ENCODE data around the gene ALLC. TPM values are rescaled to one million over a fixed set of nuclear protein-coding genes. Genes with fewer than 3 reads are reported as not detected.

Gene ALLC
- total RNA-seq, 1 donor from 2014 or later: not detected

Other genes with a start within 250 kb of the ALLC start
- gene ADI1, start 138.7 kb upstream of the ALLC start, total RNA-seq (ENCODE audit: unreplicated experiment): 16.0 TPM
- 34.6 TPM for gene RNASEH1, start 99.9 kb upstream of the ALLC start, total RNA-seq (ENCODE audit: unreplicated experiment)
- 729 TPM for gene RPS7, start 82.9 kb upstream of the ALLC start, total RNA-seq (ENCODE audit: unreplicated experiment)
- not detected for gene COLEC11, start 63.1 kb upstream of the ALLC start, total RNA-seq (ENCODE audit: unreplicated experiment)
- gene DCDC2C, start 45.4 kb downstream of the ALLC start, total RNA-seq (ENCODE audit: unreplicated experiment): not detected